WERI-Rb-1 (cell line): ENCODE data around the gene CEP126.

Experiments
- DNase-seq: peaks from one replicate; pipeline ENCODE4 v3.0.0-alpha.2; 2020
- H3K27ac ChIP-seq: fragments of 250-450 bp; sonication (Bioruptor Pico); 2 replicates; pipeline ENCODE4 v1.5.1; 2020; ENCODE audit warnings: mild to moderate bottlenecking, moderate library complexity
- H3K27me3 ChIP-seq: fragments of 250-450 bp; sonication (Bioruptor Pico); 2 replicates; pipeline ENCODE4 v1.5.1; 2021; ENCODE audit warnings: mild to moderate bottlenecking, low read depth, moderate library complexity; ENCODE audit not compliant: insufficient read depth, severe bottlenecking
- H3K36me3 ChIP-seq: fragments of 250-450 bp; sonication (Bioruptor Pico); 2 replicates; pipeline ENCODE4 v1.5.1; 2020; ENCODE audit warnings: mild to moderate bottlenecking, moderate library complexity
- H3K4me3 ChIP-seq: 2 replicates; pipeline ENCODE4 v1.5.1; 2011; ENCODE audit warnings: low read depth, mild to moderate bottlenecking, control low read depth, low read length
- H3K9me3 ChIP-seq: fragments of 250-450 bp; sonication (Bioruptor Pico); 2 replicates; pipeline ENCODE4 v1.5.1; 2021; ENCODE audit warnings: mild to moderate bottlenecking, moderate library complexity; ENCODE audit not compliant: severe bottlenecking
- TF ChIP-seq, protein P1 (sequence below): IDR thresholded peaks from 2 replicates; pipeline ENCODE4 v1.5.1; 2011; ENCODE audit warnings: low read depth, mild to moderate bottlenecking, control low read depth, inconsistent platforms, low read length

CEP126 gene

DNA sequence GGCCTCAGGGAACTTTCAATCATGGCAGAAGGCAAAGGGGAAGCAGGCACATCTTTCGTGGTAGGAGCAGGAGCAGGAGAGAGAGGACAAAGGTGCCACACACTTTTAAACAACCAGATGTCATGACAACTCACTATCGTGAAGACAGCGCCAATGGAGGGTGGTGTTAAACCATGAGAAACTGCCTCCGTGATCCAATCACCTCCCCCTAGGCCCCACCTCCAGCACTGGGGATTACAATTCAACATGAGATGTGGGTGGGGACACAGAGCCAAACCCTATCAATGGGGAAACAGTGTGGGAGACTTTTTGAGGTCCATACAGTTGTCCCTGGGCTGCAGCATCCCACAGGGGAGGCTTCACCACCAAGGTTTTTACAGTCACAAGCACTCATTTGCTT is 90.5 kb downstream of the CEP126 start:
- Histone ChIP-seq H3K27me3 (no peaks in the 10 kb centered on the region), H3K27ac (no peak overlapping the region), H3K36me3 (no peaks in the 10 kb centered on the region), H3K4me3 (no peak overlapping the region), H3K9me3 (no peaks in the 10 kb centered on the region)
- DNase-seq, result no peak
- TF ChIP-seq, protein P1, sequence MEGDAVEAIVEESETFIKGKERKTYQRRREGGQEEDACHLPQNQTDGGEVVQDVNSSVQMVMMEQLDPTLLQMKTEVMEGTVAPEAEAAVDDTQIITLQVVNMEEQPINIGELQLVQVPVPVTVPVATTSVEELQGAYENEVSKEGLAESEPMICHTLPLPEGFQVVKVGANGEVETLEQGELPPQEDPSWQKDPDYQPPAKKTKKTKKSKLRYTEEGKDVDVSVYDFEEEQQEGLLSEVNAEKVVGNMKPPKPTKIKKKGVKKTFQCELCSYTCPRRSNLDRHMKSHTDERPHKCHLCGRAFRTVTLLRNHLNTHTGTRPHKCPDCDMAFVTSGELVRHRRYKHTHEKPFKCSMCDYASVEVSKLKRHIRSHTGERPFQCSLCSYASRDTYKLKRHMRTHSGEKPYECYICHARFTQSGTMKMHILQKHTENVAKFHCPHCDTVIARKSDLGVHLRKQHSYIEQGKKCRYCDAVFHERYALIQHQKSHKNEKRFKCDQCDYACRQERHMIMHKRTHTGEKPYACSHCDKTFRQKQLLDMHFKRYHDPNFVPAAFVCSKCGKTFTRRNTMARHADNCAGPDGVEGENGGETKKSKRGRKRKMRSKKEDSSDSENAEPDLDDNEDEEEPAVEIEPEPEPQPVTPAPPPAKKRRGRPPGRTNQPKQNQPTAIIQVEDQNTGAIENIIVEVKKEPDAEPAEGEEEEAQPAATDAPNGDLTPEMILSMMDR, result no peak

DNA sequence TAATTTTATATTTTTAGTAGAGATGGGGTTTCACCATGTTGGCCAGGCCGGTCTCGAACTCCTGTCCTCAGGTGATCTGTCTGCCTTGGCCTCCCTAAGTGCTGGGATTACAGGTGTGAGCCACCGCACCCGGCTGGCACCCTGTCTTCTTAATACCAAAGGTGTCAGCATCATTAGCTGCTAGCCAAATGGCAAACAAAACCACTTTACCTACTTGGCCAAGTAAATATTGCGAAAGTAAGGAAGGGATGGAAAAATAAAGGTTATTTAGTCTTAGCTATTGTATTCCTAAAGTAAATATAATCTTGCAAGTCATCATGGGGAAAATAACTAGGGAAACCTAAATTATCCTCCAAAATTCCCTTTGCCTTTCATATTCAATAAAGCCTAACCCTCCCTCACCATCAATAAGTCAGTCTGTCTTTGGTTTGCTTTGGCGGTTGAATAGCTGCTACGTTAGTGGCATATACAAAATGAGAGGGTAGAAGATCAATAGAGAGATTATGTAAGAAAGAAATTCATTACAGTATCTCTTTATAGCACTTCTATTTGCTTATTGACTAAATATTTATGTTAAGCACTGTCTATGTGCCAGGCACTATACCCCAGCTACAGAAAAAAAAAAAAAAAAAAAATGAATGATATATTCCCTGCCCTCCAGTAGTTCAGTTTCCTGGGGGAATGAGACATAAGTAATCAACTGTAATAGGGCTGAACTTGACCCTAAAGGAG is 92.2 kb downstream of the CEP126 start:
- no peaks in the 10 kb centered on the region for H3K36me3 ChIP-seq
- no peak overlapping the region for H3K27ac ChIP-seq
- no peaks in the 10 kb centered on the region for H3K27me3 ChIP-seq
- H3K4me3 ChIP-seq, result no peak overlapping the region
- H3K9me3 ChIP-seq, result no peaks in the 10 kb centered on the region
- no peak for DNase-seq
- TF ChIP-seq, protein P1, result no peak

DNA sequence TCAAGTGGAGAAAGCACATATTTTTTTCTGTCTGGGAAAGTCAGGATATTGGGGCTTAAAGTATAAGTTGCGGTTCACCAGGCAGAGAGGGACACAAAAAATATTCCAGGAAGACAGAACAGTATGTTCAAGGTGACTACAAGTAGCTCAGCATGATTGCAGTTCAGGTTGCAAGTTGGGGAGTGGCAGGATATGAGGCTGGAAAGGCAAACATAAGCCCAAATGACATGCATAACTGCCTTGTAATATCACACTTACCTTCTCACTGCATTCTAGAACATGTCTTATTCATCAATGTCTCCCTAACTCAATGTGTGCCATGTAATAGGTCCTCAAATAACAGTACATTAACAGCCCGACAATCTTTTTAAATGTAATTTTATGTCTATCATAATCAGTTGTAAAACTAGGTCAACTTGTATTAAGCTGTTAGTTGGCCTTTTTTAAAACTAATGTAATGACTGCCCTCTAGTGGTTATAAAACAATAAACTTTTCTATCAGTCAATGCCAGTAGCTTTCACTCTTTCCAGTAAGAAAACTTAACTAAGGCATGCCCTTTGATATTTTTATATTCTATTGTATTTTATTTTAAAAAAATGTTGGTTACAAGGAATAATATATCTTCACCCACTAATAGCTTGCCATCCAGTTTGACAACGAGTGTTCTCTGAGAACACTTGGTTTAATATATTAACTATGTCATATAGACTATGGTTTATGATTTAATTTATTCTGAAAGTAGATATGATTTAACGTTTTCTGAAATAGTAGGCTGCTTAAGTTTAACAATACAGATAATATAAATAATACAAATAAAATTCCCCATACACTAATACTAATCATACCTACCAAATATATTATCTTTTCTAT is 93.0 kb downstream of the CEP126 start:
- Histone ChIP-seq H3K36me3 (no peaks in the 10 kb centered on the region), H3K4me3 (no peak overlapping the region), H3K27ac (no peak overlapping the region), H3K27me3 (no peaks in the 10 kb centered on the region), H3K9me3 (no peaks in the 10 kb centered on the region)
- TF ChIP-seq, protein P1, result no peak
- no peak for DNase-seq

DNA sequence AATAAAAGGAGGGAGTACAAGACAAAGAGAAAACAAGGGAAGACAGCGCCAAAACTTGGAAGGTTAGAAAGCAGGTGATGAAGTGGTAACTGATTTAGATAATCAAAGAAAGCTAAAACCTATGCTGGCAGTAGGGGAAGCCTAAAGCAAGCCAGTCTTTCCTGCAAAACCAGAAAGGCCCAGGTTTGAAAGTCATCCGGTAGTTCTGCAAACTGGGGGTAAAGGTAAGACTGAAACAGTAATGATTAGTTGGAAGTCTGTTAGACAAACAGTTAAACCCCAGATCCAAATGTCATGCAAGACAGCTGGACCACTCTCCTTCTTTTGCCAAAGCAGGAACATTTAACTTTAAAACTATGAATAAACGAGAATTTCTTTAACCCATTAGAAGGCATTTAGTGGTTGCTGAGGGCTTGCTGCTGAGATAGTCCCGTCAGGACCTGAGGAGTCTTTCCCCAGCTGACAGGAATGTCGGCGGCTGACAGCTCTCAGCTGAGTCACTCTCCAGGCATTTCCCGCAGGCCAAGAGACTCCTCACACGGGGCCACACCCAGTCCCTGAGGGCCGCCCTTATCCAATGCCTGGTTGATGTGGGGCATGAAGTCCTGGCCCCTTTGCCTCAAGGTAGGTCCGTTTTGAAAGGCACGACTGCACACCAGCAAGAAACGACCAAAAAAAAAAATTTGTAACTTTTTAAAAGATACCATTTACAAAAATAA is 96.1 kb downstream of the CEP126 start:
- TF ChIP-seq, protein P1, result no peak
- Histone ChIP-seq H3K4me3 (no peak overlapping the region), H3K9me3 (no peaks in the 10 kb centered on the region), H3K27me3 (no peaks in the 10 kb centered on the region), H3K36me3 (no peaks in the 10 kb centered on the region), H3K27ac (no peak overlapping the region)
- peak; percentile 7 for DNase-seq

DNA sequence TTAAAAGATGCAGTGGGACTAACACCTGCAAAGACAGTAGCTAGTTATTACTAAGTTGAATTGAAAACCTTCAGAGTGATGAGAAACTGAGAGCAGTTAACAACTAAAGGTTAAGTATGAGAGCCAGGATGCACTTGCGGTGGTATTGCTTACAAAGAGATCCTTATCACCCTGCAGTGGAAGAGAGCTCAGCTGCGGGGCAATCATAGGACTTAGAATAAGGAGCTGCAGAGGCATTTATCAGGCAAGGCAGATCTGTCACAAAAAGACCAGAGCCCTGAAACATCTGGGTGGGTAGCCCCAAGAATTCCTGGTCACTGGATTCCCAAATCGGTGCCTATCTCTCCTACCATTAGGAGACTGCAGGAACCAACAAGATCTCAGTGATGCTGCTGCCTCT is 98.1 kb downstream of the CEP126 start:
- no peak for DNase-seq
- TF ChIP-seq, protein P1, result no peak
- H3K4me3 ChIP-seq, result no peak overlapping the region

More for the DNA sequence above, 98.1 kb downstream of the CEP126 start:
- H3K27me3 ChIP-seq, result no peaks in the 10 kb centered on the region
- H3K36me3 ChIP-seq, result no peaks in the 10 kb centered on the region
- no peak overlapping the region for H3K27ac ChIP-seq
- H3K9me3 ChIP-seq, result no peaks in the 10 kb centered on the region
